HS-5 (cell line): Measurements from ENCODE around the gene UBL4B.
A peak's percentile ranks its signal among the peaks of the same experiment; 100 is the strongest.

Experiments
- DNase-seq: peaks from one replicate; pipeline ENCODE4 v3.0.0-alpha.2; 2012; ENCODE audit warnings: low read depth

Gene UBL4B

GRCh38 chr1:110114784-110115183, 2.5 kb downstream of the UBL4B start:
- no peak for DNase-seq

GRCh38 chr1:110118636-110119396, 6.6 kb downstream of the UBL4B start:
- peak; percentile 38 for DNase-seq

GRCh38 chr1:110119843-110120242, 7.6 kb downstream of the UBL4B start:
- no peak for DNase-seq

GRCh38 chr1:110120960-110121561, 8.8 kb downstream of the UBL4B start:
- DNase-seq = no peak

GRCh38 chr1:110123224-110123623, 11.0 kb downstream of the UBL4B start:
- DNase-seq = peak; percentile 6

- DNase-seq = no peak
These were observed 13.6 kb downstream of the UBL4B start for GRCh38 chr1:110125810-110126209.

GRCh38 chr1:110130113-110130591, 17.9 kb downstream of the UBL4B start:
- no peak for DNase-seq

GRCh38 chr1:110130989-110131388, 18.7 kb downstream of the UBL4B start:
- no peak for DNase-seq

- DNase-seq = no peak
These were observed 20.4 kb downstream of the UBL4B start for GRCh38 chr1:110132682-110133081.

- no peak for DNase-seq
These were observed 21.2 kb downstream of the UBL4B start for GRCh38 chr1:110133436-110133835.

GRCh38 chr1:110134050-110134595, 21.9 kb downstream of the UBL4B start:
- no peak for DNase-seq

- no peak for DNase-seq
These were observed 23.0 kb downstream of the UBL4B start for GRCh38 chr1:110135246-110135645.

- no peak for DNase-seq
These were observed 23.4 kb downstream of the UBL4B start for GRCh38 chr1:110135666-110136065.

GRCh38 chr1:110136911-110137310, 24.7 kb downstream of the UBL4B start:
- DNase-seq = no peak

- DNase-seq = no peak
These were observed 26.7 kb downstream of the UBL4B start for GRCh38 chr1:110138956-110139355.

GRCh38 chr1:110144366-110144765, 32.1 kb downstream of the UBL4B start:
- no peak for DNase-seq

GRCh38 chr1:110148961-110149360, 36.7 kb downstream of the UBL4B start:
- no peak for DNase-seq

GRCh38 chr1:110150330-110151174, 38.3 kb downstream of the UBL4B start, which contains the start of gene SLC6A17:
Gene SLC6A17 (plus strand): TSS chr1:110150494. CDS start chr1:110166930, 16,436 bp downstream.
- peak; percentile 52 for DNase-seq

GRCh38 chr1:110151175-110151669, 39.0 kb downstream of the UBL4B start:
- no peak for DNase-seq

- DNase-seq = peak; percentile 78
These were observed 40.0 kb downstream of the UBL4B start for GRCh38 chr1:110152133-110152785.

GRCh38 chr1:110153407-110153950, 41.2 kb downstream of the UBL4B start:
- no peak for DNase-seq
